ENCODE measurements around the gene ZNF837.

- TF ChIP-seq CTCF (IDR thresholded peaks at IDR 0.05; ENCODE audit: poor library complexity): no peak
- TF ChIP-seq EZH2 (IDR thresholded peaks at IDR 0.05; ENCODE audit: borderline replicate concordance): no peak
- no peak for TF ChIP-seq EZH2phosphoT487 (IDR thresholded peaks at IDR 0.05; ENCODE audit: low read depth, severe bottlenecking, unreplicated experiment)
Observed at GRCh38 chr19:58351558-58351878, 29.3 kb downstream of the ZNF837 start.

All from hepatocyte (in vitro differentiated cells).